ENCODE data around the gene LOXL3.
"Not testable (repeated sequence)": the region's sequence is repeated elsewhere in the genome, so short reads cannot be mapped to it uniquely, and the experiment has no call there.

The LOXL3 gene

GRCh38 chr2:74488643-74489481, 64.9 kb downstream of the LOXL3 start:
- no peak for DNase-seq (ENCODE audit: low read depth)

- no peak for DNase-seq (ENCODE audit: low read depth)
These were observed 67.6 kb downstream of the LOXL3 start for GRCh38 chr2:74486141-74486540.

GRCh38 chr2:74483675-74484164, 70.0 kb downstream of the LOXL3 start:
- not testable (repeated sequence) for DNase-seq (ENCODE audit: low read depth)

GRCh38 chr2:74482801-74483674, 70.7 kb downstream of the LOXL3 start, which contains the start of the genes CCDC142 and TTC31:
Gene CCDC142, minus strand, starts transcription at chr2:74482998. Its CDS starts 161 bp downstream, at chr2:74482837.
Gene TTC31, plus strand, starts transcription at chr2:74483081. Its CDS starts 15 bp downstream, at chr2:74483096.
- DNase-seq (ENCODE audit: low read depth) = peak; percentile 81
